ENCODE measurements around the gene AGBL5. TPM values are rescaled to one million over a fixed set of nuclear protein-coding genes. Genes with fewer than 3 reads are reported as not detected.
A peak's percentile ranks its signal among the peaks of the same experiment; 100 is the strongest.

Gene AGBL5
- polyA plus RNA-seq, 2 of the 4 experiments (the other 2 are of a cell fraction) = 25.5 to 52.7 TPM

DNA sequence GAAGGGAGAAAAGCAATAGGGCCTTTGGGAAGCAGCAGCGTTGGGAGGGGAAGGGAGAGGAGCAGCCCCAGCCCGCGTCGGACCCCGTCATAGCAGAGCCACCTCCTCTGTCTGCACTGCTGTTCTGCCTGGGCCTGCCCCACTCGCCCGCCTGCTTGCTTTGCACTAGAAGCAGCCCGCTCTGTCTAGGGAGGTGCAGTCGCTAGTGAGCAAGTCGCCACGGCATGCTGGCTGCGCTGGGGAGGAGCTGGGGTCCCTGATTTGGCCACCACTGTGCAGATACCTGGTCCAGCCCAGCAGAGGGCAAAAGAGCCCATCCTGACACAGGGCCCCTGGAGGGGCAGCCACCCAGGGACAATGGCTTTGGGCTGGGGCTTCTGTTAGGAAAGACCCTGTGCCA, 26.7 kb upstream of the AGBL5 start:
- H3K4me2 ChIP-seq = no peak overlapping the region
- peak in 1 of 2 experiments; percentile 59; a peak in 3 of 6 replicates for ATAC-seq
- ChIA-PET CTCF (interaction anchor here (0.7 to 7.6 kb wide), 15 partner anchors 8 to 191 kb away, joined by 3 to 65 read pairs (median 5); partner anchors contain the start of genes DPYSL5 and TMEM214), POLR2A (no interaction called here)
- H3K27ac ChIP-seq = no peak overlapping the region
- DNase-seq (ENCODE audit: low read depth in 1 of 2, low spot score in 1 of 2) = no peak
- peaks cover 26% of the 10 kb centered on the region for H3K4me1 ChIP-seq
- WGBS (ENCODE audit: missing lambda C conversion rate) = 96% methylated on average over 12 of the region's 12 CpGs
- TF ChIP-seq MYC (IDR thresholded peaks at IDR 0.05; ENCODE audit: borderline replicate concordance, low read length) = no peak
- TF ChIP-seq EHMT2 (IDR thresholded peaks at IDR 0.05; ENCODE audit: low read depth) = no peak
- TF ChIP-seq, protein P1, sequence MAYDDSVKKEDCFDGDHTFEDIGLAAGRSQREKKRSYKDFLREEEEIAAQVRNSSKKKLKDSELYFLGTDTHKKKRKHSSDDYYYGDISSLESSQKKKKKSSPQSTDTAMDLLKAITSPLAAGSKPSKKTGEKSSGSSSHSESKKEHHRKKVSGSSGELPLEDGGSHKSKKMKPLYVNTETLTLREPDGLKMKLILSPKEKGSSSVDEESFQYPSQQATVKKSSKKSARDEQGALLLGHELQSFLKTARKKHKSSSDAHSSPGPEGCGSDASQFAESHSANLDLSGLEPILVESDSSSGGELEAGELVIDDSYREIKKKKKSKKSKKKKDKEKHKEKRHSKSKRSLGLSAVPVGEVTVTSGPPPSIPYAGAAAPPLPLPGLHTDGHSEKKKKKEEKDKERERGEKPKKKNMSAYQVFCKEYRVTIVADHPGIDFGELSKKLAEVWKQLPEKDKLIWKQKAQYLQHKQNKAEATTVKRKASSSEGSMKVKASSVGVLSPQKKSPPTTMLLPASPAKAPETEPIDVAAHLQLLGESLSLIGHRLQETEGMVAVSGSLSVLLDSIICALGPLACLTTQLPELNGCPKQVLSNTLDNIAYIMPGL (CRISPR knock-in tag; IDR thresholded peaks at IDR 0.05; ENCODE audit: borderline replicate concordance) = no peak
- no peak for TF ChIP-seq RAD21 (conservative IDR thresholded peaks at IDR 0.05 in 1 of 2, IDR thresholded peaks at IDR 0.05 in 1 of 2)
- TF ChIP-seq NFE2L2 (conservative IDR thresholded peaks at IDR 0.05; ENCODE audit: low read length) = no peak
- TF ChIP-seq CHD2 (IDR thresholded peaks at IDR 0.05; ENCODE audit: low read length, partially characterized antibody) = no peak
- TF ChIP-seq ZSCAN20 (CRISPR knock-in tag; IDR thresholded peaks at IDR 0.05) = no peak
- TF ChIP-seq, protein P2, sequence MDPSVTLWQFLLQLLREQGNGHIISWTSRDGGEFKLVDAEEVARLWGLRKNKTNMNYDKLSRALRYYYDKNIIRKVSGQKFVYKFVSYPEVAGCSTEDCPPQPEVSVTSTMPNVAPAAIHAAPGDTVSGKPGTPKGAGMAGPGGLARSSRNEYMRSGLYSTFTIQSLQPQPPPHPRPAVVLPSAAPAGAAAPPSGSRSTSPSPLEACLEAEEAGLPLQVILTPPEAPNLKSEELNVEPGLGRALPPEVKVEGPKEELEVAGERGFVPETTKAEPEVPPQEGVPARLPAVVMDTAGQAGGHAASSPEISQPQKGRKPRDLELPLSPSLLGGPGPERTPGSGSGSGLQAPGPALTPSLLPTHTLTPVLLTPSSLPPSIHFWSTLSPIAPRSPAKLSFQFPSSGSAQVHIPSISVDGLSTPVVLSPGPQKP (IDR thresholded peaks at IDR 0.05; ENCODE audit: low read depth, low read length) = no peak
- no peak overlapping the region for H3K4me3 ChIP-seq
- no peak for FAIRE-seq
- H3K9me3 ChIP-seq = no peaks in the 10 kb centered on the region

DNA sequence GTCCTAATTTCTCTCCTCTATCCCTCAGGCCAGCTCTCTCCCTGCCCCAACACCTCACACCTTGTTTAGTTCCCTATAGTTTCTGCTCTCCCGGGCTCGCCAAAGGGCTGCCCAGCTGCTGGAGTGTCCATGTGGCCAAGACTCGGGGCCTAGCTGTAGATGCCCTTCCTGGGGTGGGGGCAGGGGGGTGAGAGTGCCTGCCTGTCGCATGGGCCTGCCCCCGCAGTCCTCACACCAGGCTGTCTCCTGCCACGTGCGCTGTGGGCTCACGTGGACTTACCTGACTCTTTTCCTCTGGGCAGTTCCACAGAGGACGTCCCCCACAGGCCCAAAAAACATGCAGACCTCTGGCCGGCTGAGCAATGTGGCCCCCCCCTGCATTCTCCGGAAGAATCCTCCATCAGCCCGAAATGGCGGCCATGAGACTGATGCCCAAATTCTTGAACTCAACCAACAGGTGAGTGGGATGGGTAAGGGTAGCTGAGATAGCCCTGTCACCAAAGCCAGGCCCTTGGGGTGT, 26.1 kb upstream of the AGBL5 start:
- no peak overlapping the region for H3K27ac ChIP-seq
- CTCF ChIA-PET = interaction anchor here (0.8 to 7.6 kb wide), 17 partner anchors 8 to 191 kb away, joined by 3 to 65 read pairs (median 5); partner anchors contain the start of genes DPYSL5 and TMEM214
- H3K4me1 ChIP-seq = peaks cover 21% of the 10 kb centered on the region; the same call in 2 of the 3 replicates
- ATAC-seq (no peak), DNase-seq (ENCODE audit: low read depth in 1 of 2, low spot score in 1 of 2) (no peak), FAIRE-seq (no peak)
- 90% methylated on average over 13 of the region's 13 CpGs for WGBS (ENCODE audit: missing lambda C conversion rate)
- H3K9me3 ChIP-seq = no peaks in the 10 kb centered on the region
- no peak overlapping the region for H3K4me2 ChIP-seq
- TF ChIP-seq CBX8 (IDR thresholded peaks at IDR 0.05) (no peak), JUN (IDR thresholded peaks at IDR 0.05) (no peak), HOXB13 (CRISPR knock-in tag; IDR thresholded peaks at IDR 0.05; ENCODE audit: low read depth) (no peak), ESRRA (IDR thresholded peaks at IDR 0.05; ENCODE audit: borderline replicate concordance, low read length) (no peak), MYC (IDR thresholded peaks at IDR 0.05; ENCODE audit: borderline replicate concordance, low read length) (no peak), EHMT2 (IDR thresholded peaks at IDR 0.05; ENCODE audit: low read depth) (no peak), HOXB5 (CRISPR knock-in tag; IDR thresholded peaks at IDR 0.05) (no peak), PHF8 (IDR thresholded peaks at IDR 0.05; ENCODE audit: borderline replicate concordance, low read depth) (no peak), MAZ (IDR thresholded peaks at IDR 0.05; ENCODE audit: borderline replicate concordance, low read depth, low read length) (no peak)
- TF ChIP-seq, protein P3, sequence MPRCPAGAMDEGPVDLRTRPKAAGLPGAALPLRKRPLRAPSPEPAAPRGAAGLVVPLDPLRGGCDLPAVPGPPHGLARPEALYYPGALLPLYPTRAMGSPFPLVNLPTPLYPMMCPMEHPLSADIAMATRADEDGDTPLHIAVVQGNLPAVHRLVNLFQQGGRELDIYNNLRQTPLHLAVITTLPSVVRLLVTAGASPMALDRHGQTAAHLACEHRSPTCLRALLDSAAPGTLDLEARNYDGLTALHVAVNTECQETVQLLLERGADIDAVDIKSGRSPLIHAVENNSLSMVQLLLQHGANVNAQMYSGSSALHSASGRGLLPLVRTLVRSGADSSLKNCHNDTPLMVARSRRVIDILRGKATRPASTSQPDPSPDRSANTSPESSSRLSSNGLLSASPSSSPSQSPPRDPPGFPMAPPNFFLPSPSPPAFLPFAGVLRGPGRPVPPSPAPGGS (IDR thresholded peaks at IDR 0.05) = no peak
- TF ChIP-seq, protein P4, sequence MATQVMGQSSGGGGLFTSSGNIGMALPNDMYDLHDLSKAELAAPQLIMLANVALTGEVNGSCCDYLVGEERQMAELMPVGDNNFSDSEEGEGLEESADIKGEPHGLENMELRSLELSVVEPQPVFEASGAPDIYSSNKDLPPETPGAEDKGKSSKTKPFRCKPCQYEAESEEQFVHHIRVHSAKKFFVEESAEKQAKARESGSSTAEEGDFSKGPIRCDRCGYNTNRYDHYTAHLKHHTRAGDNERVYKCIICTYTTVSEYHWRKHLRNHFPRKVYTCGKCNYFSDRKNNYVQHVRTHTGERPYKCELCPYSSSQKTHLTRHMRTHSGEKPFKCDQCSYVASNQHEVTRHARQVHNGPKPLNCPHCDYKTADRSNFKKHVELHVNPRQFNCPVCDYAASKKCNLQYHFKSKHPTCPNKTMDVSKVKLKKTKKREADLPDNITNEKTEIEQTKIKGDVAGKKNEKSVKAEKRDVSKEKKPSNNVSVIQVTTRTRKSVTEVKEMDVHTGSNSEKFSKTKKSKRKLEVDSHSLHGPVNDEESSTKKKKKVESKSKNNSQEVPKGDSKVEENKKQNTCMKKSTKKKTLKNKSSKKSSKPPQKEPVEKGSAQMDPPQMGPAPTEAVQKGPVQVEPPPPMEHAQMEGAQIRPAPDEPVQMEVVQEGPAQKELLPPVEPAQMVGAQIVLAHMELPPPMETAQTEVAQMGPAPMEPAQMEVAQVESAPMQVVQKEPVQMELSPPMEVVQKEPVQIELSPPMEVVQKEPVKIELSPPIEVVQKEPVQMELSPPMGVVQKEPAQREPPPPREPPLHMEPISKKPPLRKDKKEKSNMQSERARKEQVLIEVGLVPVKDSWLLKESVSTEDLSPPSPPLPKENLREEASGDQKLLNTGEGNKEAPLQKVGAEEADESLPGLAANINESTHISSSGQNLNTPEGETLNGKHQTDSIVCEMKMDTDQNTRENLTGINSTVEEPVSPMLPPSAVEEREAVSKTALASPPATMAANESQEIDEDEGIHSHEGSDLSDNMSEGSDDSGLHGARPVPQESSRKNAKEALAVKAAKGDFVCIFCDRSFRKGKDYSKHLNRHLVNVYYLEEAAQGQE (IDR thresholded peaks at IDR 0.05) = no peak
- no peak overlapping the region for H3K4me3 ChIP-seq
- POLR2A ChIA-PET = no interaction called here
